Sigmoid colon (tissue), 7 donors: ENCODE results near the gene TEDC2. TPM values are rescaled to one million over a fixed set of nuclear protein-coding genes. Genes with fewer than 3 reads are reported as not detected.

Experiments
- DNase-seq: peaks from one replicate; pipeline ENCODE4 v3.0.0-alpha.2; 2019
- H3K27ac ChIP-seq, 4 donors: fragments of 200-600 bp; sonication (generic); one replicate each; pipeline ENCODE4 v1.5.1; 2016 to 2019; ENCODE audit warnings: mild to moderate bottlenecking in 1 of 4
- H3K27me3 ChIP-seq, 3 donors: fragments of 200-600 bp; sonication (generic); one replicate each; pipeline ENCODE4 v1.5.1; 2019; ENCODE audit warnings: mild to moderate bottlenecking in 1 of 3
- H3K36me3 ChIP-seq, 4 donors: fragments of 200-600 bp; sonication (generic); one replicate each; pipeline ENCODE4 v1.5.1; 2016 to 2019
- H3K4me1 ChIP-seq, 4 donors: fragments of 200-600 bp; sonication (generic); one replicate each; pipeline ENCODE4 v1.5.1; 2017 to 2019
- H3K4me3 ChIP-seq, 4 donors: fragments of 200-600 bp; sonication (generic); one replicate each; pipeline ENCODE4 v1.5.1; 2017 to 2019; ENCODE audit warnings: mild to moderate bottlenecking in 2 of 4, moderate library complexity in 1 of 4
- H3K9me3 ChIP-seq, 4 donors: fragments of 200-600 bp in 3 of 4; sonication (generic) in 3 of 4; one replicate each; pipeline versions ENCODE4 v1.5.1 to v1.6.1; 2013 to 2019
- CTCF ChIP-seq, 4 experiments: fragments of 450-650 bp in 3 of 4; fragments of 200-600 bp in 1 of 4; IDR thresholded peaks; one replicate each; pipeline ENCODE4 v1.5.1; 2016 to 2019; ENCODE audit warnings: antibody characterized with exemption in 4 of 4, mild to moderate bottlenecking in 3 of 4, moderate library complexity in 2 of 4
- EP300 ChIP-seq, 4 donors: sonication (generic); formaldehyde crosslinking; IDR thresholded peaks; one replicate each; pipeline ENCODE4 v1.6.1; 2017; ENCODE audit warnings: antibody characterized with exemption in 4 of 4
- POLR2A ChIP-seq, 2 donors: fragments of 450-650 bp; IDR thresholded peaks; one replicate each; pipeline ENCODE4 v1.6.1; 2016; ENCODE audit warnings: antibody characterized with exemption in 2 of 2, mild to moderate bottlenecking in 2 of 2, moderate library complexity in 2 of 2
- POLR2AphosphoS5 ChIP-seq, 4 donors: sonication (generic); formaldehyde crosslinking; IDR thresholded peaks; one replicate each; pipeline ENCODE4 v1.6.1; 2017; ENCODE audit warnings: antibody characterized with exemption in 4 of 4
- WGBS, 2 donors: extraction: QIAGEN DNeasy Blood & Tissue Kit; methylation state at CpG; one replicate each; pipeline ENCODE4 v1.1.7; 2013; 5-methylcytosine and 5-hydroxymethylcytosine counted together
- intact Hi-C: fragments of 100-400 bp; cut with DNase I; formaldehyde crosslinking; loops from one replicate; pipeline ENCODE4 v1.15.1; 2023
- polyA plus RNA-seq, 3 donors: library from polyadenylated mRNA; stranded (reverse); fragments of 200-250 nt; gene quantifications; one replicate each; pipeline ENCODE4 v1.2.3, GENCODE V29; 2013
- total RNA-seq, 4 donors: library from RNA; depleted of rRNA; stranded (reverse); fragments of >200 nt; gene quantifications; one replicate each; pipeline ENCODE4 v1.1.0, GENCODE V29; 2016
- donor health status: healthy with polysubstance abuse.
- donor health status: Bipolar disorder and iron deficiency.
- donor health status: healthy.

Gene TEDC2
- total and polyA plus RNA-seq, 7 donors, result 0.60 to 10.6 (median 5.3) TPM; not detected in 3

GRCh38 chr16:2452650-2453049, 7.3 kb upstream of the TEDC2 start:
- WGBS, 2 donors, result 97 to 99% methylated on average over 8 of the region's 8 CpGs
- TF ChIP-seq POLR2AphosphoS5 (IDR thresholded peaks at IDR 0.05) (no peak), EP300 (IDR thresholded peaks at IDR 0.05) (no peak), CTCF (IDR thresholded peaks at IDR 0.05) (no peak), POLR2A (IDR thresholded peaks at IDR 0.05) (no peak)
- H3K36me3 ChIP-seq, result peaks cover 0 to 10% (median 0%) of the 10 kb centered on the region in 4 donors
- no peaks in the 10 kb centered on the region for H3K9me3 ChIP-seq
- no peaks in the 10 kb centered on the region for H3K27me3 ChIP-seq
- H3K4me1 ChIP-seq, result no peaks in the 10 kb centered on the region
- DNase-seq, result no peak
- H3K4me3 ChIP-seq, result no peak overlapping the region
- H3K27ac ChIP-seq, result no peak overlapping the region
- intact Hi-C loops, result no loop called here

DNA sequence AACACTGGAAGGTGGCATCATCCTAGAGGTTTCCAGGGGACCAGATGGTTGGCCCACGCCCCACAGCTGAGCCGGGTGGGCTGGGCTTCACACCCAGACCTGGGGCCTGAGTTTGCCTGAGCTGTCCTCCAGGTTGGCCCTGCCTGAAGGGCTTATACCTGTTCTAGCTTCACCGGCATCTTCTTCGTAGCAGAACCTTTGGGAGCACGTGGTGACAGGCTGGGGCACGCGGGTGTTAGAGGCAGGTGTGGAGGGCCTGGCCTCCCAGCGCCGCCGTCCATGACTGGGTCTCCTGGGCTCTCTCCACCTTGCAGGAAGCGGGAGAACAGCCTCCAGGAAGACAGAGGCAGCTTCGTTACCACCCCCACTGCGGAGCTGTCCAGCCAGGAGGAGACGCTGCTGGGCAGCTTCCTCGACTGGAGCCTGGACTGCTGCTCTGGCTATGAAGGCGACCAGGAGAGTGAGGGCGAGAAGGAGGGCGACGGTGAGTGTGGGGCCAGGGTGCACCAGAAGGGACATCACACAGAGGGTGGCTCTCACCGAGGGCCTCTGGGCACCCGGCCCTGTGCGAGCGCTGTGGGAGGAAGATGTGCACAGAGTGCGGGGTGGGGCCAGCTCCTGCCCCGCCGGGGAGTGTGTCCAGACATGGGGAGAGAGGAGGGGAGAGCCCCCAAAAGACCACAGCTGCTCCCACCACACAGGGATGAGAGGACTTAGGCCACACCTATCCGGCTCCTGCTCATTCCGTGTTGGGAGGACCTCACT, 4.6 kb upstream of the TEDC2 start:
- no peaks in the 10 kb centered on the region for H3K27me3 ChIP-seq
- H3K9me3 ChIP-seq, result no peaks in the 10 kb centered on the region
- H3K4me3 ChIP-seq, result no peak overlapping the region
- no peak for DNase-seq
- 96% methylated on average over 28 of the region's 28 CpGs for WGBS, 2 donors
- H3K27ac ChIP-seq, result no peak overlapping the region
- H3K36me3 ChIP-seq, result peaks cover 0 to 3% (median 0%) of the 10 kb centered on the region in 4 donors
- peaks cover 0 to 13% (median 12%) of the 10 kb centered on the region in 4 donors for H3K4me1 ChIP-seq
- TF ChIP-seq EP300 (IDR thresholded peaks at IDR 0.05), result no peak
- intact Hi-C loops, result loop anchor here (5.0 kb wide), 1 partner anchor 47 kb away; no protein-coding TSS in a partner anchor

DNA sequence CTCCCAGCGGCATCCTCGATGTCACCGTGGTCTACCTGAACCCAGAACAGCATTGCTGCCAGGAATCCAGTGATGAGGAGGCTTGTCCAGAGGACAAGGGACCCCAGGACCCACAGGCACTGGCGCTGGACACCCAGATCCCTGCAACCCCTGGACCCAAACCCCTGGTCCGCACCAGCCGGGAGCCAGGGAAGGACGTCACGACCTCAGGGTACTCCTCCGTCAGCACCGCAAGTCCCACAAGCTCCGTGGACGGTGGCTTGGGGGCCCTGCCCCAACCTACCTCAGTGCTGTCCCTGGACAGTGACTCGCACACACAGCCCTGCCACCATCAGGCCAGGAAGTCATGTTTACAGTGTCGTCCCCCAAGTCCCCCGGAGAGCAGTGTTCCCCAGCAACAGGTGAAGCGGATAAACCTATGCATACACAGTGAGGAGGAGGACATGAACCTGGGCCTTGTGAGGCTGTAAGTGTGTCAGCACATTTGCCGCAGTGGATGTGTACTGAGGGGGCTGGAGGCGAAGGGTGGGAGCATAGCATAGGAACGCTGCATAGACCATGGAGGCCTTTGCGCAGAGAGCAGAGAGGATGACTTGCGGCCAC, 3.3 kb upstream of the TEDC2 start:
- intact Hi-C loops, result loop anchor here (5.0 kb wide), 1 partner anchor 46 kb away; no protein-coding TSS in a partner anchor
- H3K4me3 ChIP-seq, result no peak overlapping the region
- TF ChIP-seq CTCF (IDR thresholded peaks at IDR 0.05), result no peak
- no peak for TF ChIP-seq EP300 (IDR thresholded peaks at IDR 0.05)
- TF ChIP-seq POLR2A (IDR thresholded peaks at IDR 0.05), result no peak
- no peak for TF ChIP-seq POLR2AphosphoS5 (IDR thresholded peaks at IDR 0.05)
- H3K9me3 ChIP-seq, result no peaks in the 10 kb centered on the region
- H3K4me1 ChIP-seq, result peaks cover 0 to 17% (median 16%) of the 10 kb centered on the region in 4 donors
- WGBS, 2 donors, result 96% methylated on average over 21 of the region's 21 CpGs
- H3K36me3 ChIP-seq, result peaks cover 0 to 3% (median 0%) of the 10 kb centered on the region in 4 donors
- DNase-seq, result no peak
- no peak overlapping the region for H3K27ac ChIP-seq
- no peaks in the 10 kb centered on the region for H3K27me3 ChIP-seq

DNA sequence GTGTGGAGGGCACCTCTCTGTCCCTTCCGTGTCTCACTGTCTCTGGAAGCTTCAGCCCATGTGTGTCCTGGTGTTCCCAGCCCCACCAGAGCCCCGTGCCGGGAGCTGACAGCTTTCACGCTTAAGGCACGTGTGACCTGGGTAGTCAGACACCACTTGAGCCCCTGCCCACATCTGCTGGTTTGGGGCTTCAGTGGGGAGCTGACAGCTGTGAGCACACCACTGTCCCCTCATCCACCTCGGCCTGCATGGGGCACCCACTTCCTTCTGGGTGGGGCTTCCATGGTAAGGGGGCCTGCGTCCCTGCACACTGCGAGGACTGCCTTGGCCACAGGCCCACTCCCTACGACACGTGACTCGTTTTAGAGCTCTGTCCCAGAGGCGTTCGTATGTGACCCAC, 2.6 kb upstream of the TEDC2 start:
- no peak for DNase-seq
- WGBS, 2 donors, result 82% methylated on average over 13 of the region's 13 CpGs
- Histone ChIP-seq H3K4me3 (no peak overlapping the region), H3K36me3 (peaks cover 0 to 3% (median 0%) of the 10 kb centered on the region in 4 donors), H3K27me3 (no peaks in the 10 kb centered on the region), H3K9me3 (no peaks in the 10 kb centered on the region), H3K4me1 (peaks cover 0 to 17% (median 16%) of the 10 kb centered on the region in 4 donors), H3K27ac (no peak overlapping the region)
- TF ChIP-seq CTCF (IDR thresholded peaks at IDR 0.05) (no peak), POLR2A (IDR thresholded peaks at IDR 0.05) (no peak), EP300 (IDR thresholded peaks at IDR 0.05) (no peak), POLR2AphosphoS5 (IDR thresholded peaks at IDR 0.05) (no peak)
- intact Hi-C loops, result loop anchor here (5.0 kb wide), 1 partner anchor 45 kb away; no protein-coding TSS in a partner anchor

- H3K36me3 ChIP-seq, result peaks cover 0 to 3% (median 0%) of the 10 kb centered on the region in 4 donors
- no peak for DNase-seq
- H3K4me3 ChIP-seq, result no peak overlapping the region
- H3K27me3 ChIP-seq, result no peaks in the 10 kb centered on the region
- WGBS, 2 donors, result 85 to 86% methylated on average over 7 of the region's 7 CpGs
- no peak for TF ChIP-seq POLR2A (IDR thresholded peaks at IDR 0.05)
- no peak for TF ChIP-seq CTCF (IDR thresholded peaks at IDR 0.05)
- TF ChIP-seq EP300 (IDR thresholded peaks at IDR 0.05), result no peak
- TF ChIP-seq POLR2AphosphoS5 (IDR thresholded peaks at IDR 0.05), result no peak
- H3K9me3 ChIP-seq, result no peaks in the 10 kb centered on the region
- peaks cover 0 to 17% (median 16%) of the 10 kb centered on the region in 4 donors for H3K4me1 ChIP-seq
- intact Hi-C loops, result loop anchor here (5.0 kb wide), 1 partner anchor 44 kb away; no protein-coding TSS in a partner anchor
- no peak overlapping the region for H3K27ac ChIP-seq
These were observed 2.0 kb upstream of the TEDC2 start for GRCh38 chr16:2457946-2458345.
